Measurements from ENCODE around the gene ISG15.
"Not testable (repeated sequence)": the region's sequence is repeated elsewhere in the genome, so short reads cannot be mapped to it uniquely, and the experiment has no call there.

Gene ISG15

DNA sequence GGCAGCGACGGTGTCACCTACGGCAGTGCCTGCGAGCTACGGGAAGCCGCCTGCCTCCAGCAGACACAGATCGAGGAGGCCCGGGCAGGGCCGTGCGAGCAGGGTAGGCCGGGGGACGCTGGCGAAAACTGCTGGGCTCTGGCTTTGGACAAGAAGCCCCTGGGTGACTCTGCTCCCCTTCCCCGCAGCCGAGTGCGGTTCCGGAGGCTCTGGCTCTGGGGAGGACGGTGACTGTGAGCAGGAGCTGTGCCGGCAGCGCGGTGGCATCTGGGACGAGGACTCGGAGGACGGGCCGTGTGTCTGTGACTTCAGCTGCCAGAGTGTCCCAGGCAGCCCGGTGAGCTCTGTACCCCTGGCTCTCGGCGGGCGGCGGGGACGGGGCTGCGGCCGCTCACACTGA is 30.6 kb downstream of the ISG15 start:
- in situ Hi-C loops (cut with MboI; ENCODE audit: low sequenced_read_pairs): no loop called here

DNA sequence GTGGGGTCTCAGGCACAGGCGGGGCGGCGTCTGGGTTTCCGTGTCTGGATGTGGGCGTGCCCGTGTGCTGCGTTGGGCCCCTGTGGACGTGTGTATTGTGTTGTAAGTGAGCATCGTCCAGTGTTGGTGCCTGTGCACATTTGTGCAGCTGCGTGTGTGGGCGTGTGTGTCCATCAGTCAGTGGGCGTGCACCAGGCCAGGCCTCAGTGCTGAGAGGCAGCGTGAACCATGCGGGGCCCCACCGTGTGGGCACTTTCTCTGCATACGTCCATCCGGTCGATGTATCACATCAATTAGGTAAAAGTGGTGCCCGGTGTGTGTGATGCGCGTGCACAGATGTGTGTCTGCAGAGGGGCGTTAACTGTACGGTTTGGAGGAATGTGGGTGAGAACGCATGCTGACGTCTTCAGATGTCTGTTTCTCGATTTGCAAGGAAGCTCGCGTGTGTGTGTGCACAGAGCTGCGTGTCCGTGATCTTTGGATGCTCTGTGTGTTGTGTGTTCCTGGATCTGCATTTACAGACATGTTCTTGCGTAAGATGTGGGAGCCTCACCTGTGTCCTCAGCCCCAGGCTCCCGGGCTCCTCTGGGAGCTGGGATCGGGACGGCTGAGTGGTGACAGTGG is 31.3 kb downstream of the ISG15 start:
- in situ Hi-C loops (cut with MboI; ENCODE audit: low sequenced_read_pairs): no loop called here

DNA sequence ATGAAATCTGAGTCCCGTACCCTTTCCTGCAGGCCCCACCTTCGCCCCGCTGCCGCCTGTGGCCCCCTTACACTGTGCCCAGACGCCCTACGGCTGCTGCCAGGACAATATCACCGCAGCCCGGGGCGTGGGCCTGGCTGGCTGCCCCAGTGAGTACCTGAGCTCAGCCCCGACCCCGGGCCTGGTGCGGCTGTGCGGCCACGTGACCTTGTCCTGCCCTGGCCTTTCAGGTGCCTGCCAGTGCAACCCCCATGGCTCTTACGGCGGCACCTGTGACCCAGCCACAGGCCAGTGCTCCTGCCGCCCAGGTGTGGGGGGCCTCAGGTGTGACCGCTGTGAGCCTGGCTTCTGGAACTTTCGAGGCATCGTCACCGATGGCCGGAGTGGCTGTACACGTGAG is 31.8 kb downstream of the ISG15 start:
- in situ Hi-C loops (cut with MboI; ENCODE audit: low sequenced_read_pairs): no loop called here

DNA sequence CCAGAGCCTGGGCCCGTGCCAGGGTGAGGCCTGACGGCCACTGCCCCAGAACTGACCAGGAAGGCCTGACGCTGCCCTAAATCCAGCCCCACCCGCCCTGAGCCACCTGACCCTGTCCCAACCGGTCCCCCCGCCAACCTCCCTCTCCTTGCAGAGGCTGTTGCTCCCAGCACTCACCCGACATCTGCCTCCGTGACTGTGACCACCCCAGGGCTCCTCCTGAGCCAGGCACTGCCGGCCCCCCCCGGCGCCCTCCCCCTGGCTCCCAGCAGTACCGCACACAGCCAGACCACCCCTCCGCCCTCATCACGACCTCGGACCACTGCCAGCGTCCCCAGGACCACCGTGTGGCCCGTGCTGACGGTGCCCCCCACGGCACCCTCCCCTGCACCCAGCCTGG is 32.9 kb downstream of the ISG15 start:
- in situ Hi-C loops (cut with MboI; ENCODE audit: low sequenced_read_pairs): no loop called here

DNA sequence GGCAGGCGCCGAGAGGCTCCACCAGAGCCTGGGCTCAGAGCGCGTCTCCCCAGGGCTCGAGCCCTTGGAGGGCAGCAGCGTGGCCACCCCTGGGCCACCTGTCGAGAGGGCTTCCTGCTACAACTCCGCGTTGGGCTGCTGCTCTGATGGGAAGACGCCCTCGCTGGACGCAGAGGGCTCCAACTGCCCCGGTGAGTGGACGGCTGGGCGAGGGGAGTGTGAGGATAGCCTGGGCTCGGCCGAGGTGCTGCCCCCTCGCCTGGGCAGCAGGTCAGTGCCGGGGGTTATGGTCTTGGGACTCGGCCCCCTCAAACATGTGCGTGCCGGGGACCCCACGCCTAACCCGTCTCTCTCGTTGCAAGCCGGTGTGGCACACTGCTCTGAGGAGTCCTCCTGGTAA is 33.5 kb downstream of the ISG15 start:
- in situ Hi-C loops (cut with MboI; ENCODE audit: low sequenced_read_pairs): no loop called here

DNA sequence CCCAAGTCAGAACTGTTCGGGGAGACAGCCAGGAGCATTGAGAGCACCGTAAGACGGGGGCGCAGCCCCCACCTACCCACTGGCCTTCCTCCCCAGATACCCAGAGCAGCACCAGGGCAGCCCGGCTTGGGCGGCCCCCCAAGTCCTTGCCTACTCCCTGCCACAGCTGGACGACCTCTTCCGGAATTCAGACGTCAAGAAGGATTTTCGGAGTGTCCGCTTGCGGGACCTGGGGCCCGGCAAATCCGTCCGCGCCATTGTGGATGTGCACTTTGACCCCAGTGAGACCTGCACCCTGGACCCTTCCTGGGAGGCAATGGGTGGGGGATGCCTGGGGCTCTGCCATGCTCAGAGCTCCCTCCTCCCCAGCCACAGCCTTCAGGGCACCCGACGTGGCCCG is 34.1 kb downstream of the ISG15 start:
- in situ Hi-C loops (cut with MboI; ENCODE audit: low sequenced_read_pairs): no loop called here

DNA sequence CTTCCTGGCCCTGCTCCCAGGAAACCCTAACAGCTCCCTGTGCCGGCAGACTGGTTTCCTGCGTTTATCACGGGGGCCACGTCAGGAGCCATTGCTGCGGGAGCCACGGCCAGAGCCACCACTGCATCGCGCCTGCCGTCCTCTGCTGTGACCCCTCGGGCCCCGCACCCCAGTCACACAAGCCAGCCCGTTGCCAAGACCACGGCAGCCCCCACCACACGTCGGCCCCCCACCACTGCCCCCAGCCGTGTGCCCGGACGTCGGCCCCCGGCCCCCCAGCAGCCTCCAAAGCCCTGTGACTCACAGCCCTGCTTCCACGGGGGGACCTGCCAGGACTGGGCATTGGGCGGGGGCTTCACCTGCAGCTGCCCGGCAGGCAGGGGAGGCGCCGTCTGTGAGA is 34.7 kb downstream of the ISG15 start:
- in situ Hi-C loops (cut with MboI; ENCODE audit: low sequenced_read_pairs): no loop called here

DNA sequence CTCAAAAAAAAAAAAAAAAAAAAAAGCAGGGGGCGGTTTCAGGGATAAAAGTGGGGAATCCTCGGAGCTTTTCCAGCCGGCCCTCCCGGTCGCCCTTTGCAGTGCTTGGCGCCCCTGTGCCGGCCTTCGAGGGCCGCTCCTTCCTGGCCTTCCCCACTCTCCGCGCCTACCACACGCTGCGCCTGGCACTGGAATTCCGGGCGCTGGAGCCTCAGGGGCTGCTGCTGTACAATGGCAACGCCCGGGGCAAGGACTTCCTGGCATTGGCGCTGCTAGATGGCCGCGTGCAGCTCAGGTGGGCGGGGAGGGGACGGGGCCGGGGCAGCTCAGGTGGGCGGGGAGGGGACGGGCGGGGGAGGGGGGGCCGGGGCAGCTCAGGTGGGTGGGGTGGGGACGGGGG is 35.5 kb downstream of the ISG15 start:
- in situ Hi-C loops (cut with MboI; ENCODE audit: low sequenced_read_pairs): no loop called here

DNA sequence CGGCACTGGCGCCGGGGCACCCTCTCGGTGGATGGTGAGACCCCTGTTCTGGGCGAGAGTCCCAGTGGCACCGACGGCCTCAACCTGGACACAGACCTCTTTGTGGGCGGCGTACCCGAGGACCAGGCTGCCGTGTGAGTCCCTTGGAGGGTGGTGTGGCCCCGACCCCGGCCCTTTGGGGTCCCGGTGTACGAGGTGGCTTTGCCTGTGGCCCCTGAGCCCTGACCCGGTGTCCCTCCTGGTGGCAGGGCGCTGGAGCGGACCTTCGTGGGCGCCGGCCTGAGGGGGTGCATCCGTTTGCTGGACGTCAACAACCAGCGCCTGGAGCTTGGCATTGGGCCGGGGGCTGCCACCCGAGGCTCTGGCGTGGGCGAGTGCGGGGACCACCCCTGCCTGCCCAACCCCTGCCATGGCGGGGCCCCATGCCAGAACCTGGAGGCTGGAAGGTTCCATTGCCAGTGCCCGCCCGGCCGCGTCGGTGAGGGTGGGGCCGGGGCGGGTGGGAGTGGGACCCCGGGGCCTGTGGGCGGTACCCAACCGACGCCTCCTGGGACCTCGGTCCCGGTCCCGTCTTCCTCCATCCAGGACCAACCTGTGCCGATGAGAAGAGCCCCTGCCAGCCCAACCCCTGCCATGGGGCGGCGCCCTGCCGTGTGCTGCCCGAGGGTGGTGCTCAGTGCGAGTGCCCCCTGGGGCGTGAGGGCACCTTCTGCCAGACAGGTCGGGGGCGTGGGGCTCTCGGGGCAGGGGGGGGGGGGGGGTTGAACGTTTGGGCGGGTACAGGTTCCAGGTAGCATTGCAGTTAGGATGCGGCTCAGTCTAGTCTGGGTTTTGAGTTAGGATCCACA is 36.2 kb downstream of the ISG15 start:
- in situ Hi-C loops (cut with MboI; ENCODE audit: low sequenced_read_pairs): no loop called here

DNA sequence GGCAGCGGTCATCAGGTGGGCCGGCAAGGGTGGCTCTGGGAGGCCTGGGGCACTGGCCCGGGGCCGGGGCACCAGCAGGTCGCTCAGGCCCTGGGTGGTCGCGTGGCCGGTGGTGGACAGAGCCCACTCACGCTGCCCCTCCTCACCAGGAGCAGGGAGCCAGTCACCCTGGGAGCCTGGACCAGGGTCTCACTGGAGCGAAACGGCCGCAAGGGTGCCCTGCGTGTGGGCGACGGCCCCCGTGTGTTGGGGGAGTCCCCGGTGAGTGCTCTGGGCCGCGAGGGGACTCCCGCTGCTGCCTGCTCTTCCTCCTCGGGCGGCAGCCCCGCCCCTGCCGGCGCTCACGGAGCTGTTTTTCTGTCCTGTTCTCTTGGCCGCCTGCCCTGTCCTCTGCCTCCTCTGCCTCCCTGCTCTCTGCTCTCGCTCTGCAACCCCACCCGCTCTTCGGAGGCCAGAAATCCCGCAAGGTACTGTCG is 37.3 kb downstream of the ISG15 start:
- in situ Hi-C loops (cut with MboI; ENCODE audit: low sequenced_read_pairs): no loop called here

DNA sequence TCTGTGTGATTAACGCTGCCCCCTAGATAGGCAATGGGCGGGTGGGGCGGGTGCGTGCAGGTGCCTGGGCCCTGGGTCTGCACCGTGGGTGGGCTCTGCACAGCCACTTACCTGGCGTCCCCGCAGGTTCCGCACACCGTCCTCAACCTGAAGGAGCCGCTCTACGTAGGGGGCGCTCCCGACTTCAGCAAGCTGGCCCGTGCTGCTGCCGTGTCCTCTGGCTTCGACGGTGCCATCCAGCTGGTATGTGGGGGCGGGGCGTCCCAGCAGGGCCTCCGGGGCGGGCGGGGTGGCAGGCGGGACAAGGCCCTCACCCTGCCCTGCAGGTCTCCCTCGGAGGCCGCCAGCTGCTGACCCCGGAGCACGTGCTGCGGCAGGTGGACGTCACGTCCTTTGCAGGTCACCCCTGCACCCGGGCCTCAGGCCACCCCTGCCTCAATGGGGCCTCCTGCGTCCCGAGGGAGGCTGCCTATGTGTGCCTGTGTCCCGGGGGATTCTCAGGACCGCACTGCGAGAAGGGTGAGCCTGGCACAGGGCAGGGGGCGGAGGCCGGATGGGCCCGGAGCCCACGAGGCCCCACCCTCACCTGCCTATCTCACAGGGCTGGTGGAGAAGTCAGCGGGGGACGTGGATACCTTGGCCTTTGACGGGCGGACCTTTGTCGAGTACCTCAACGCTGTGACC is 38.0 kb downstream of the ISG15 start:
- in situ Hi-C loops (cut with MboI; ENCODE audit: low sequenced_read_pairs): no loop called here

DNA sequence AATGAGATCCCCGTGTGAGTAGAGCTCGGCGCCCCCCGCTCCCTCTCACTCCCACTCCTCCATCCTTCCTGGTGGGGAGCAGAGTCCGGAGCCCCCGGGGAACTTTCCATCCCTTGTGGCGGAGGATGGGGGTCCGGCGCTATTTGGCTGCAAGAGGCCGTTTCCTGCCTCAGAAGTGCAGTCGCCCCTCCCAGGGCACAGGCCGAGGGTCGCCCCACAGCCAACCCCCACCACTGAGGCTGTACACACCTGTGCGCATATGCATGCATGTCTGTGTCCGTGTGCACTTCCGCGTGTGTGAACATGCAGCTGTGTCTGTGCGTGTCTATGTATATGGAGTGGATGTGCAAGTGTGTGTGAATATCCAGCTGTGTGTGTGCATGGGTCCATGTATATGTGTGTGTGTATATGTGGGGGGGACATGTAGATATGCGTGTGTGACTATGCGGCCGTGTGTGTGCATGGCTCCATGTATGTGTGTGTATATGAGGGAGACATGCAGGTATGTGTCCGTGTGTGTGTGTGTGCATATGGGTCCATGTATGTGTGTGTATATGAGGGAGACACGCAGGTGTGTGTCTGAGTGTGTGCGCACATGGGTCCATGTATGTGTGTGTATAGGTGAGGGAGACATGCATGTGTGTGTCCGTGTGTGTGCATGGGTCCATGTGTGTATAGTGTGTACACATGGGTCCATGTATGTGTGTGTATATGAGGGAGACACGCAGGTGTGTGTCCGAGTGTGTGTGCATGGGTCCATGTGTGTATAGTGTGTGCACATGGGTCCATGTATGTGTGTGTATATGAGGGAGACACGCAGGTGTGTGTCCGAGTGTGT is 38.9 kb downstream of the ISG15 start:
- in situ Hi-C loops (cut with MboI; ENCODE audit: low sequenced_read_pairs): no loop called here

DNA sequence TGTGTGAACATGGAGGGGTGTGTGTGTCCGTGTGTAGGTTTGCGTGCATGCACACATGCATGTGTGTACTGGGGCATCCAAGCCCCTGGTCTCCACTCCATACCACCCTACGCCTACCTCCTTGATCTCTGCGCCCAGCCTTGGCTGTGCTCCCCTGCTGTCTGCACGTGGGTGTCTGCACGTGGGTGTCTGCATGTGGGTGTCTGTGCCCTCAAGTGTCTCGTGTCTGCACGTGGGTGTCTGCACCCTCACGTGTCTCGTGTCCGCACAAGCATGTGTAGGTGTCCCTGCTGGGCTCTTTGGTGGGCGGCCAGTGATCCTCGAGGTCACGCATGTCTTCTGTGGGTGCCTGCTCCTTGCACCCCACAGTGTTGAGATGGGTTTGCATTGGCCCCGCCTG is 39.7 kb downstream of the ISG15 start:
- in situ Hi-C loops (cut with MboI; ENCODE audit: low sequenced_read_pairs): no loop called here

DNA sequence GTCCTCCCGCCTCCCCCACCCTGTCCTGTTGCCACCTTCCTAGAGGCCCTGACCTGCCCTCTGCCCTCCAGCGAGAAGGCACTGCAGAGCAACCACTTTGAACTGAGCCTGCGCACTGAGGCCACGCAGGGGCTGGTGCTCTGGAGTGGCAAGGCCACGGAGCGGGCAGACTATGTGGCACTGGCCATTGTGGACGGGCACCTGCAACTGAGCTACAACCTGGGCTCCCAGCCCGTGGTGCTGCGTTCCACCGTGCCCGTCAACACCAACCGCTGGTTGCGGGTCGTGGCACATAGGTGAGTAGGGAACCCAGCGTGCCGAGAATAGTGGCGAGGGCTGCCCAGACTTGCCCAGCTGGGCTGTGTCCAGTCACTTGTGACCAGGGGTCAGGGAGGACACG is 40.4 kb downstream of the ISG15 start:
- in situ Hi-C loops (cut with MboI; ENCODE audit: low sequenced_read_pairs): no loop called here

DNA sequence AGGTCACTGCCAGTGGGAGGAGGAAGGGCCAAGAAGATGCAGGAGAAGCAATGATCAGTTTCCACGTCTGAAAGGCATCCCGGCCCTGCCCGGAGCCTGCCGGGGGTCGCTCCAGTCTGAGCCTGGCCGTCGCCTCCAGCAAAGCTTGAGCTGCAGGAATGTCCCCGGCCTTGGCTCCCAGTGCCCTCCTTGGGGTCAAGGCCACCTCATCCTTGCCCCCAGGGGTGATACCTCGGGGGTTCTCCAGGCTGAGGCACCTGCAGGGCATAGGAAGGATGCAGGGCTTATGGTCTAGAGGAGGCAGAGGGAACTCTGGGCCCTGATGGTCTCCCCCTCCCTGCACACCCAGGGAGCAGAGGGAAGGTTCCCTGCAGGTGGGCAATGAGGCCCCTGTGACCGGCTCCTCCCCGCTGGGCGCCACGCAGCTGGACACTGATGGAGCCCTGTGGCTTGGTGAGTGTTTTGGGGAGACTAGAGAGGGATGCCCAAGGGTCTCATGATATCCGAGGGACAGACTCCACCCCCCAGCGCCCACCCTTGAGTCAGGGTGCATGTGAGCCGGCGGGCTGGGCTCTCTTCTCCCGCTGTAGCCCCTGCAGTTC is 40.9 kb downstream of the ISG15 start:
- in situ Hi-C loops (cut with MboI; ENCODE audit: low sequenced_read_pairs): no loop called here

DNA sequence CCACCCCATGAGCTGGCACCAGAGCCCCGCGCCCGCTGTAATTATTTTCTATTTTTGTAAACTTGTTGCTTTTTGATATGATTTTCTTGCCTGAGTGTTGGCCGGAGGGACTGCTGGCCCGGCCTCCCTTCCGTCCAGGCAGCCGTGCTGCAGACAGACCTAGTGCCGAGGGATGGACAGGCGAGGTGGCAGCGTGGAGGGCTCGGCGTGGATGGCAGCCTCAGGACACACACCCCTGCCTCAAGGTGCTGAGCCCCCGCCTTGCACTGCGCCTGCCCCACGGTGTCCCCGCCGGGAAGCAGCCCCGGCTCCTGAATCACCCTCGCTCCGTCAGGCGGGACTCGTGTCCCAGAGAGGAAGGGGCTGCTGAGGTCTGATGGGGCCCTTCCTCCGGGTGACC is 41.7 kb downstream of the ISG15 start:
- in situ Hi-C loops (cut with MboI; ENCODE audit: low sequenced_read_pairs): no loop called here

DNA sequence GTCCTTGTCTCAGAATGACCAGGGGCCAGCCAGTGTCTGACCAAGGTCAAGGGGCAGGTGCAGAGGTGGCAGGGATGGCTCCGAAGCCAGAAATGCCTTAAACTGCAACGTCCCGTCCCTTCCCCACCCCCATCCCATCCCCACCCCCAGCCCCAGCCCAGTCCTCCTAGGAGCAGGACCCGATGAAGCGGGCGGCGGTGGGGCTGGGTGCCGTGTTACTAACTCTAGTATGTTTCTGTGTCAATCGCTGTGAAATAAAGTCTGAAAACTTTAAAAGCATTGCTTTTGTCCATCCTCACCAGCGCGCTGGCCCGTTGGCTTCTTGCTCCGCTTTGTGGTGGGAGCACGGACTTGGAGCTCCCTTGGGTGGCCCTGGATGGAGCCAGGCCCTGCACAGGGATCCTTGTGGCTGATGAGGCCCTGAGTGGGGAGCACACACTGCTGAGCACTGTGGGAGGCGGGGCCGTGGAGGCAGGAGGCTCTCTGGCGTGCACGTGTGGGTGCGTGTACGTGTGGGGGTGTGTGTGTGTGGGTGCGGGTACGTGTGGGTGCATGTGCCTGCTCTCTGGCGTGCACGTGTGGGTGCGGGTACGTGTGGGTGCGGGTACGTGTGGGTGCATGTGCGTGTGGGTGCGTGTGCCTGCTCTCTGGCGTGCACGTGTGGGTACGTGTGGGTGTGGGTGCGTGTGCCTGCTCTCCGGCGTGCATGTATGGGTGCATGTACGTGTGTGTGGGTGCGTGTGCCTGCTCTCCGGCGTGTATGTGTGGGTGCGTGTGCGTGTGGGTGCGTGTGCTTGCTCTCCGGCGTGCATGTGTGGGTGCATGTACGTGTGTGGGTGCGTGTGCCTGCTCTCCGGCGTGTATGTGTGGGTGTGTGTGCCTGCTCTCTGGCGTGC is 42.8 kb downstream of the ISG15 start:
- in situ Hi-C loops (cut with MboI; ENCODE audit: low sequenced_read_pairs): no loop called here

DNA sequence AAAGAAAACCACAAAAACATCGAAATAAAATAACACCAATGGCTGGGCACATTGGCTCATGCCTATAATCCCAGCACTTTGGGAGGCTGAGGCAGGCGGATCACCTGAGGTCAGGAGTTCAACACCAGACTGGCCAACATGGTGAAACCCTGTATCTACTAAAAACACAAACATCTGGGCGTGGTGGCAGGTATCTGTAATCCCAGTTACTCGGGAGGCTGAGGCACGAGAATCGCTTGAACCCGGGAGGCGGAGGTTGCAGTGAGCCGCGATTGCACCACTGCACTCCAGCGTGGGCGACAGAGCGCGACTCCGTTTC is 44.4 kb downstream of the ISG15 start:
- in situ Hi-C loops (cut with MboI; ENCODE audit: low sequenced_read_pairs): not testable (repeated sequence)

DNA sequence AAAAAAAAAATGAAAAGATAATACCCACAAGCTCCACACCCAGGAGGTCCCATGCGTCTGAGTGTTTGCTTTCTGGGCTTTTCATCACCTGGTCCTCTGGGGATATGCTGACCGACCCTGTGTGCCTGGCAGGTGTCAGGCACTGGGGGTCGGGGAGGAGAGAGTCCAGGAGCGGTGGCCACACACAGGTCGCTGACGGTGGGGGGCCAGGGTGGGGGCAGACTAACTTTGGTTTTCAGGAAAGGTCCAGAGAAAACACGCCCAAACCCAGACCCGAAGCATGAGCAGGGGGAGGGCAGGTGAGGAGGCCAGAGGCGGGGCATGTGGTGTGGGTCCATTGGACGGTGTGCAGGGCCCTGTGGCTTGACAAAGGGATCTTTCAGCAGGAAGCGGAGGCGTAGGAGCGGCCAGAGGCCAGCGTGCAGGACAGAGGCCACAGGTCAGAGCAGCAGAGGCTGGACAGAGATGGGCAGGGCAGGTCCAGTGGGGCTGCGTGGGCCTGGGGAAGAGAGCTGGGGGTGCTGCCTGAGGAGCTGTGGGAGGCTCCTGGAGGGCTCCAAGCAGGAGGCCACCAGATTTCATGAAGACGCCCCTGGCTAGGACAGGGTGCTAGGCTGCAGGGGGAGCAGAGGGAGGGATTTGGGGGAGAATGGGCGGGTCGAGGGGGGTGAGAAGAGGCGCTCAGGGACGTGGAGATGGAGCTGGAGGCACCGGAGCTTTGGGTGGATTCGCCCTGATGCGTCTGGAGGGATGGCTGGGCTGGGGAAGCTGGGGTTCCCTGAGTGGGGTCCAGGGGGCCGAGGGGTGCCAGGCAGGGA is 45.0 kb downstream of the ISG15 start:
- in situ Hi-C loops (cut with MboI; ENCODE audit: low sequenced_read_pairs): no loop called here
